OCI-LY1 (cell line): ENCODE data around the gene MAP6D1.

ENCODE experiments used
- H2AFZ ChIP-seq: fragments of 200-600 bp; sonication (generic), shearing (Covaris generic); 2 replicates; pipeline ENCODE4 v1.6.0; 2014; ENCODE audit warnings: antibody characterized with exemption, mild to moderate bottlenecking, low read length
- H3F3A ChIP-seq: fragments of 200-600 bp; sonication (generic), shearing (Covaris generic); 2 replicates; pipeline ENCODE4 v1.6.0; 2014; ENCODE audit warnings: mild to moderate bottlenecking, antibody characterized with exemption, low read length, moderate library complexity; ENCODE audit not compliant: insufficient read depth
- H3K27ac ChIP-seq: fragments of 200-600 bp; sonication (generic); 2 replicates; pipeline ENCODE4 v1.5.1; 2014; ENCODE audit warnings: low read length, mixed run types, mild to moderate bottlenecking, low read depth; ENCODE audit not compliant: poor library complexity, severe bottlenecking
- H3K27me3 ChIP-seq: fragments of 200-600 bp; sonication (generic); 2 replicates; pipeline ENCODE4 v1.6.0; 2014; ENCODE audit warnings: antibody characterized with exemption, mild to moderate bottlenecking, low read length, moderate library complexity; ENCODE audit not compliant: insufficient read depth
- H3K36me3 ChIP-seq: fragments of 200-600 bp; sonication (generic); 2 replicates; pipeline ENCODE4 v1.6.1; 2014; ENCODE audit warnings: mild to moderate bottlenecking, antibody characterized with exemption, low read length, moderate library complexity, mixed read lengths; ENCODE audit not compliant: insufficient read depth
- H3K4me1 ChIP-seq: fragments of 200-600 bp; sonication (generic); 2 replicates; pipeline ENCODE4 v1.5.1; 2014; ENCODE audit warnings: mild to moderate bottlenecking, low read length, moderate library complexity; ENCODE audit not compliant: insufficient read depth, severe bottlenecking
- H3K4me2 ChIP-seq: fragments of 200-600 bp; sonication (generic), shearing (Covaris generic); 2 replicates; pipeline ENCODE4 v1.6.1; 2014; ENCODE audit warnings: low read length
- H3K4me3 ChIP-seq: fragments of 200-600 bp; sonication (generic); 2 replicates; pipeline ENCODE4 v1.5.1; 2014; ENCODE audit warnings: low read length, low read depth, mild to moderate bottlenecking, mixed read lengths; ENCODE audit not compliant: poor library complexity, severe bottlenecking
- H3K79me2 ChIP-seq: fragments of 200-600 bp; shearing (Covaris generic); 2 replicates; pipeline ENCODE4 v1.6.1; 2016; ENCODE audit warnings: mixed run types, low read length, mixed read lengths; ENCODE audit not compliant: insufficient read depth
- H3K9ac ChIP-seq: fragments of 200-600 bp; sonication (generic), shearing (Covaris generic); 2 replicates; pipeline ENCODE4 v1.6.1; 2014; ENCODE audit warnings: mild to moderate bottlenecking, low read length, mixed read lengths
- H3K9me2 ChIP-seq: fragments of 200-600 bp; sonication (generic), shearing (Covaris generic); 2 replicates; pipeline ENCODE4 v1.6.1; 2014; ENCODE audit warnings: low read depth, mild to moderate bottlenecking, low read length, mixed read lengths
- H3K9me3 ChIP-seq: fragments of 200-600 bp; shearing (Covaris generic); 2 replicates; pipeline ENCODE4 v1.6.1; 2014; ENCODE audit warnings: low read length, mixed read lengths
- H4K20me1 ChIP-seq: fragments of 200-600 bp; sonication (generic), shearing (Covaris generic); 2 replicates; pipeline ENCODE4 v1.6.0; 2016; ENCODE audit warnings: mild to moderate bottlenecking, low read length; ENCODE audit not compliant: insufficient read depth
- EZH2 ChIP-seq: fragments of 200-600 bp; sonication (generic), shearing (Covaris generic); IDR thresholded peaks from 2 replicates; pipeline ENCODE4 v1.8.0; 2017; ENCODE audit warnings: borderline replicate concordance, mixed run types, mild to moderate bottlenecking, antibody characterized with exemption, low read length, moderate library complexity, mixed read lengths
- TF ChIP-seq, protein P1 (sequence below): fragments of 200-600 bp; sonication (generic), shearing (Covaris generic); IDR thresholded peaks from 2 replicates; pipeline ENCODE4 v1.5.1; 2017; ENCODE audit warnings: mild to moderate bottlenecking, antibody characterized with exemption, low read length, moderate library complexity, mixed read lengths

MAP6D1 gene

DNA sequence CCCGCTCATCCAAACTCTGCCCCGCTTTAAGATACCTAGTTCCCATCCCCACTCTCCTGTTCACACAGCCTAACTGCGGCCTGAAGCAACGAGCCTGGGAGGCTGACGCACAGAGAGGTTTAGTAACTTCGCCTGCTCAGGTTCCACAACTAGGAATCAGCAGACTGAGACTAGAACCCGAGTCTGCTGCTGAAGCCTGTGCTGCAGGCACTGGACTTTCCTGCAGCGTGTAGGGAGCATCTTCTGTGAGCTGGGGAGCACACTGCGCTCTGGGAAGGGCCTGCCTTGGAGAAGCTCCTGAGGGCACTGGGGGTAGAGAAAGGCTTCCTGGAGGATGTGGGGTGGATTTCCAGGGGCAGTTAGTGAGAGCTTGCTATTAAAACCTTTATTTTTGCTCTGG is 4.8 kb upstream of the MAP6D1 start:
- TF ChIP-seq, protein P1, sequence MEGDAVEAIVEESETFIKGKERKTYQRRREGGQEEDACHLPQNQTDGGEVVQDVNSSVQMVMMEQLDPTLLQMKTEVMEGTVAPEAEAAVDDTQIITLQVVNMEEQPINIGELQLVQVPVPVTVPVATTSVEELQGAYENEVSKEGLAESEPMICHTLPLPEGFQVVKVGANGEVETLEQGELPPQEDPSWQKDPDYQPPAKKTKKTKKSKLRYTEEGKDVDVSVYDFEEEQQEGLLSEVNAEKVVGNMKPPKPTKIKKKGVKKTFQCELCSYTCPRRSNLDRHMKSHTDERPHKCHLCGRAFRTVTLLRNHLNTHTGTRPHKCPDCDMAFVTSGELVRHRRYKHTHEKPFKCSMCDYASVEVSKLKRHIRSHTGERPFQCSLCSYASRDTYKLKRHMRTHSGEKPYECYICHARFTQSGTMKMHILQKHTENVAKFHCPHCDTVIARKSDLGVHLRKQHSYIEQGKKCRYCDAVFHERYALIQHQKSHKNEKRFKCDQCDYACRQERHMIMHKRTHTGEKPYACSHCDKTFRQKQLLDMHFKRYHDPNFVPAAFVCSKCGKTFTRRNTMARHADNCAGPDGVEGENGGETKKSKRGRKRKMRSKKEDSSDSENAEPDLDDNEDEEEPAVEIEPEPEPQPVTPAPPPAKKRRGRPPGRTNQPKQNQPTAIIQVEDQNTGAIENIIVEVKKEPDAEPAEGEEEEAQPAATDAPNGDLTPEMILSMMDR, result no peak
- TF ChIP-seq EZH2, result no peak

DNA sequence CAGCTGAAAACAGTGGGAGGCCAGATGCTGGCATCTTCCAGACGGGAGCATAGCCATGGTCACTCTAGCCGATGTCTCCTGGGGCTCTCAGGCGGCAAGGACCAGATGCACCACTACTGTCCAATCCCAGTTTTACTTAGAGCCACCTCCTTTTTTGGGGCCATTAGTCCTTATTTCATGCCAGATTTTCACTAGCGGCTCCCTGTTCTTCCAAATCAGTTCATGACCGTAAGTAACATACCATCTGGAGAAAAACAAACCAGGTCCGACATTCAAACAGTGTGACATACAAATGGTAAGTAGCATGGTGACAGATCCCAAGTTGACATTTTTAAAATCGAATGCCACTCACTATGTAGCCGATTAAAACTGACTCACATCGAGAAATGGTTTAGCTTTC is 4.1 kb upstream of the MAP6D1 start:
- TF ChIP-seq EZH2, result no peak
- TF ChIP-seq, protein P1, result no peak
- Histone ChIP-seq H3K4me3 (no peak overlapping the region), H3K27ac (no peak overlapping the region), H3K79me2 (no peaks in the 10 kb centered on the region), H3K9me2 (no peaks in the 10 kb centered on the region), H3K27me3 (no peaks in the 10 kb centered on the region), H3K36me3 (peaks cover 48% of the 10 kb centered on the region), H2AFZ (no peak overlapping the region), H3K9ac (no peak overlapping the region), H3K4me2 (no peak overlapping the region), H3K9me3 (no peaks in the 10 kb centered on the region), H3F3A (peaks cover 9% of the 10 kb centered on the region; the same call in 1 of the 2 replicates), H3K4me1 (peaks cover 9% of the 10 kb centered on the region), H4K20me1 (no peaks in the 10 kb centered on the region)

More for the DNA sequence above, 4.8 kb upstream of the MAP6D1 start:
- no peak overlapping the region for H3K4me2 ChIP-seq
- no peaks in the 10 kb centered on the region for H4K20me1 ChIP-seq
- no peak overlapping the region for H3K9ac ChIP-seq
- H3K9me3 ChIP-seq, result no peaks in the 10 kb centered on the region
- H3K4me1 ChIP-seq, result peaks cover 5% of the 10 kb centered on the region
- H3K27ac ChIP-seq, result no peak overlapping the region
- H3F3A ChIP-seq, result peaks cover 9% of the 10 kb centered on the region; the same call in 1 of the 2 replicates
- no peak overlapping the region for H2AFZ ChIP-seq
- H3K36me3 ChIP-seq, result peaks cover 48% of the 10 kb centered on the region
- H3K27me3 ChIP-seq, result no peaks in the 10 kb centered on the region
- no peak overlapping the region for H3K4me3 ChIP-seq
- no peaks in the 10 kb centered on the region for H3K9me2 ChIP-seq
- no peaks in the 10 kb centered on the region for H3K79me2 ChIP-seq

DNA sequence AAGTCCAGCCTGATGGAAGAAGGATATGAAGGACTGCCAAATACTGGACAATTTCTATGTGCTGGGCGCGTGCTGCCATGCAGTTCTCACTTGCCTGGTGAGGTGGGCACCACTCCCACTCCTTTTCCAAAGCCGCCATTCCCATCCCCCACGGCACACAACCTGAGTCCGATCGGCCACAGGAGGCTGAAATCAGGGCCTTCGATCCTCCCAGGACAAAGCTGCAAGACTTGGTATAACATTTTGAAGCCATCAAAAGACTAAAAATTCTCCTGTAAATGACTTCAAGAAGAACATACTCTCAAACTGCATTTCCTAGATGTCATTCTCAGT is 3.1 kb upstream of the MAP6D1 start:
- Histone ChIP-seq H3K36me3 (peaks cover 41% of the 10 kb centered on the region), H3K9ac (no peak overlapping the region), H3K27ac (no peak overlapping the region), H3K27me3 (no peaks in the 10 kb centered on the region), H3F3A (peaks cover 9% of the 10 kb centered on the region; the same call in 1 of the 2 replicates), H3K4me1 (peaks cover 16% of the 10 kb centered on the region), H3K9me3 (no peaks in the 10 kb centered on the region), H2AFZ (no peak overlapping the region), H3K79me2 (no peaks in the 10 kb centered on the region), H3K4me2 (no peak overlapping the region), H3K9me2 (no peaks in the 10 kb centered on the region), H4K20me1 (no peaks in the 10 kb centered on the region), H3K4me3 (no peak overlapping the region)
- no peak for TF ChIP-seq EZH2
- TF ChIP-seq, protein P1, result no peak
